Parathyroid adenoma (tissue), 2 donors: ENCODE measurements around the gene PRKG1.
A peak's percentile ranks its signal among the peaks of the same experiment; 100 is the strongest.
"Not testable (repeated sequence)": the region's sequence is repeated elsewhere in the genome, so short reads cannot be mapped to it uniquely, and the experiment has no call there.

Experiments
- H2AFZ ChIP-seq: fragments of 300-600 bp; sonication (generic); one replicate; pipeline ENCODE4 v1.7.0; 2017; ENCODE audit warnings: antibody characterized with exemption, mild to moderate bottlenecking
- H3K27ac ChIP-seq: fragments of 300-600 bp; sonication (generic); one replicate; pipeline ENCODE4 v1.7.0; 2017
- H3K27me3 ChIP-seq: fragments of 300-600 bp; sonication (generic); one replicate; pipeline ENCODE4 v1.7.0; 2017; ENCODE audit warnings: low read length; ENCODE audit not compliant: control insufficient read depth, insufficient read depth
- H3K36me3 ChIP-seq: fragments of 300-600 bp; sonication (generic); one replicate; pipeline ENCODE4 v1.7.0; 2017; ENCODE audit warnings: low read length; ENCODE audit not compliant: control insufficient read depth, insufficient read depth
- H3K4me1 ChIP-seq: fragments of 300-600 bp; sonication (generic); one replicate; pipeline ENCODE4 v1.7.0; 2017; ENCODE audit warnings: control low read depth
- H3K4me2 ChIP-seq: fragments of 300-600 bp; sonication (generic); one replicate; pipeline ENCODE4 v1.7.0; 2017; ENCODE audit warnings: low read length
- H3K4me3 ChIP-seq: fragments of 300-600 bp; sonication (generic); one replicate; pipeline ENCODE4 v1.7.0; 2017; ENCODE audit warnings: low read depth, low read length
- H3K79me2 ChIP-seq: fragments of 300-600 bp; sonication (generic); one replicate; pipeline ENCODE4 v1.7.0; 2017; ENCODE audit warnings: control low read depth
- H3K9ac ChIP-seq: fragments of 300-600 bp; sonication (generic); one replicate; pipeline ENCODE4 v1.7.0; 2017; ENCODE audit warnings: mild to moderate bottlenecking
- H3K9me3 ChIP-seq: fragments of 300-600 bp; sonication (generic); one replicate; pipeline ENCODE4 v1.7.0; 2017; ENCODE audit warnings: low read length; ENCODE audit not compliant: control insufficient read depth
- CTCF ChIP-seq: fragments of 300-600 bp; sonication (generic); IDR thresholded peaks from one replicate; pipeline ENCODE4 v1.7.0; 2017; ENCODE audit warnings: antibody characterized with exemption, mild to moderate bottlenecking
- donor health status: primary hyperparathyroidism.

Gene PRKG1

GRCh38 chr10:51386248-51386885, 312.1 kb downstream of the PRKG1 start:
- Histone ChIP-seq H3K27ac (no peak overlapping the region), H3K79me2 (no peaks in the 10 kb centered on the region), H3K4me2 (no peak overlapping the region), H3K4me3 (no peak overlapping the region), H3K27me3 (no peaks in the 10 kb centered on the region), H3K4me1 (no peaks in the 10 kb centered on the region), H3K9me3 (no peaks in the 10 kb centered on the region), H3K9ac (no peak overlapping the region), H2AFZ (no peak overlapping the region), H3K36me3 (no peaks in the 10 kb centered on the region)
- no peak for TF ChIP-seq CTCF

DNA sequence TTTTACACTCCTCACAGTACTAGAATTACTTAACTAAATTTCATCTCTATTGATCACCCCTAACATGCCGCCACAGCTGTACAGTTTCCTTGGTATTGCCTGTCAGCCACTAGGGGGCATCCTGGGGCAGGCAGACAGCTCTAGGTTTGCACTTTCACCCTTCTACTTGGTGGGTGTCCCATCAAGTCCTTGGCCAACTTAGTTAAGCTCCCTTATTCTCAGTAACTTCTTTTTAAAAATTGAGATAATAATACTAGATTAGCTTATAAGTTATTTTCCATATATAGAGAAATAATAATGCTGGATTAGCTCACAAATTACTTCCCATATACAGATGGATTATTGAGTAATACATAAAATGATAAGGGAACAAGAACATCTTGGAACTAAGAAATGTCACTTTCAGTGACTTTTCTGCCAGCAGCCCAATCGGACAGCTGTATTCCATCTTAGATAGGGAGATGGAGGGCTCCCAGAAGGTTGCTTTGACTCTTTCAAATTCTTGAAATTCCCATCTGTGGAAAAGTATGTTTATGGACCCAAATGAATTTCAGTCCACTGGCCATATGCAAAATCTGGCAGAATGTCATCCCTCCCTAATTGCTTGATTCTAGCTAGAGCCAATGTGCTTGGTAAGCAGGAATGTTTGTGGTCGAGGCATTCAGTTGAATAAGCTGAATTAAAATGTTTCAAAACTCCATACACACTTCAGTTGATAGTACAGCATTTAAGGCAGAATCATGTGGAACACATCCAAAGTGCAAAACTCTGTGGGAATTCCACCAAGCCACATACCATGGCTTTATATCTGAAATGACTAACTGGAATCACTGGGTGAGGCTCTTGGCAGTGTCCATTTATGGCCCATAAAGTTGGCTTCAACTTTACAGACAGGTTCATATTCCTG, 315.4 kb downstream of the PRKG1 start:
- Histone ChIP-seq H3K9me3 (no peaks in the 10 kb centered on the region), H2AFZ (no peak overlapping the region), H3K4me2 (no peak overlapping the region), H3K27me3 (no peaks in the 10 kb centered on the region), H3K4me3 (no peak overlapping the region), H3K36me3 (no peaks in the 10 kb centered on the region), H3K9ac (no peak overlapping the region), H3K4me1 (no peaks in the 10 kb centered on the region), H3K79me2 (no peaks in the 10 kb centered on the region), H3K27ac (no peak overlapping the region)
- peak; percentile 75 for TF ChIP-seq CTCF

GRCh38 chr10:51393006-51393405, 318.7 kb downstream of the PRKG1 start:
- not testable (repeated sequence) for H3K4me3 ChIP-seq, H3K4me2 ChIP-seq, H3K27me3 ChIP-seq, H3K9ac ChIP-seq, H2AFZ ChIP-seq, H3K4me1 ChIP-seq, H3K36me3 ChIP-seq, H3K27ac ChIP-seq, H3K9me3 ChIP-seq, H3K79me2 ChIP-seq

- no peak overlapping the region for H3K27ac ChIP-seq
- H2AFZ ChIP-seq = no peak overlapping the region
- peaks cover 6% of the 10 kb centered on the region for H3K79me2 ChIP-seq
- H3K4me2 ChIP-seq = no peak overlapping the region
- no peaks in the 10 kb centered on the region for H3K9me3 ChIP-seq
- H3K4me3 ChIP-seq = no peak overlapping the region
- no peaks in the 10 kb centered on the region for H3K27me3 ChIP-seq
- H3K36me3 ChIP-seq = no peaks in the 10 kb centered on the region
- no peak overlapping the region for H3K9ac ChIP-seq
- no peak for TF ChIP-seq CTCF
- no peaks in the 10 kb centered on the region for H3K4me1 ChIP-seq
Observed at GRCh38 chr10:51394039-51394438, 319.8 kb downstream of the PRKG1 start.

GRCh38 chr10:51397244-51397643, 323.0 kb downstream of the PRKG1 start:
- no peak overlapping the region for H3K9ac ChIP-seq
- H3K9me3 ChIP-seq = no peaks in the 10 kb centered on the region
- no peak overlapping the region for H3K4me3 ChIP-seq
- no peaks in the 10 kb centered on the region for H3K36me3 ChIP-seq
- H2AFZ ChIP-seq = no peak overlapping the region
- no peak overlapping the region for H3K4me2 ChIP-seq
- no peak for TF ChIP-seq CTCF
- H3K4me1 ChIP-seq = no peaks in the 10 kb centered on the region
- H3K27ac ChIP-seq = no peak overlapping the region
- H3K27me3 ChIP-seq = no peaks in the 10 kb centered on the region
- peaks cover 6% of the 10 kb centered on the region for H3K79me2 ChIP-seq
